Measurements from ENCODE around the gene MAEA. TPM values are rescaled to one million over a fixed set of nuclear protein-coding genes. Genes with fewer than 3 reads are reported as not detected.

MAEA gene
- total and polyA plus RNA-seq, 4 donors: 20.9 to 33.9 (median 29.8) TPM

DNA sequence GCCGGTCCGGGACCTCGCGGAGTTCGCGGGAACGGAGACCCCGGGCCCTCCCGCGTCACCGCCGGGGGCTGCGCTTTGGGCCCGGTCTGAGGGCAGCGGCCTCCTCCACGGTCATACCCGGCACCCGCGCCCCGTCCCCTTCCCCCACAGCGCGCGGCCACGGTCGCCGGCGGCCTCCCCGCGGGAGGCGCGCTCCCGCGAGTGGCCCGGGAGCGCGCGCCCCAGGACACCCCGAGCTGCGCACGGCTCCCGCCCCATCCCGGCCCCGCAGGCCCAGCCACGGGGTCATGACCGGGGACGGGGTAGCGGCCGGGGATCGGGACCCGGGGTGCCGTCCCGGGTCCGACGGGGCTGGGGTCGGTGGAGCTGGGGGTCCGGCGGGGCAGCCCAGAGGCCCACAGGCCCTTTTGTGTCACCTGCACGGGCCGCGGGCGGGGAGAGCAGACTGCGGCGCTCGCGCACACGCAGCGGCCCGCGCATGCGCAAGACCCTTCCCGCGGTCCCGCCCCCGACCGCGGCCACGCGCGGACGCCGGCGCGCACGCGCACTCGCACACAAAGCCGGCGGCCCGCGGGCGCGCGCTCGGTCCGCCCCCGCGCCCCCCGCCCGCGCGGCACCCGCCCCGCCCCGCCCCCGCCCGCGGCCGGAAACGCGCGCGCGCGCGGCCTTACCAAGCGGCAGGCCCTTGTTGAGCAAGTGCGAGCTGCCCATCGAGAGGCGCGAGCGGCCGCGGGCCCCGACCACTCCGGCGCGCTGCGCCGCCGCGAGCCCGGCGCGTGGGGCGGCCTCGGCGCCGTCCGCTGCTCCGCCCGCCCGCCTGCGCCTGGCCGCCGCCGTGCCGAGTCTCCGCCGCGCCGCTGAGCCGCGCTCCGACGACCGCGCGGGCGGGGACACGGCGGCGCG is 41.2 kb upstream of the MAEA start, which contains the start of gene CTBP1 (continued):
- TF ChIP-seq EGR1 (IDR thresholded peaks at IDR 0.05; ENCODE audit: low read depth in 2 of 2): no peak

DNA sequence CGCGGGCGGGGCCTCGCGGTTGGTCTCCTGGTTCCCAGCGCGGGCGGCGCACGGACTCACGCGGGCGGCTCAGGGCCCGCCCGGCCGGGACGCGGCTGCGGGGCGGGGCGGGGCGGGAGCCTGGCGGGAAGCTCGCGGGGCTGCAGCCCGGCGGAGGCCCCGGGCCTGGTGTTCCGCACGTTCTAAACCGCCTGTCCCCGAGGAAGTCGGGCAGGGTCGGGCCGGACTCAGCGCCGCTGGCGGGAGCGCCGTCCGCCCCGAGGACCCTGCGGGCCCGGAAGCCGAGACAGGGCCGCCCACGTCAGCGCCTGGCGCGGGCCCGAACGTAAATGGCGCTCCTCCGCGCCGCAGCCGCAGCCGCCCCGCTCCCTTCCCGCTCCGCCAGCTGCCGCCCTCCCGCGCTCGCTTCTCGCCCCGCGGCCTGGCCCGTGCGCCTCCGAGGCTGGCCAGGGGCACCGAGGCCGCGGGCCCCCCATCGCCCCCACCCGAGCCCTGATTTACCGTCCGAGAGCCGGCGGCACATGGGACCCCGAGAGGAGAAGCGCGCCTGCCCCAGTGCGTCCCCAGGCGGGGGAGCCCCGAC is 40.5 kb upstream of the MAEA start:
- WGBS: under 1% methylated on average over 86 of the region's 86 CpGs
- Histone ChIP-seq H3K9me3 (ENCODE audit: control insufficient read depth in 4 of 4, low read length in 3 of 4) (peaks cover 0 to 7% (median 0%) of the 10 kb centered on the region in 4 donors), H3K27ac (ENCODE audit: low read depth in 1 of 2, low read length in 2 of 2) (peak overlapping the region; percentile 93 to 94), H3K4me3 (ENCODE audit: low read depth in 1 of 3, low read length in 3 of 3) (peak overlapping the region; percentile 64 to 71 (median 66)), H3K27me3 (ENCODE audit: control insufficient read depth in 4 of 4, insufficient read depth in 4 of 4, low read length in 3 of 4) (no peaks in the 10 kb centered on the region), H3K9ac (ENCODE audit: low read depth in 1 of 2, low read length in 2 of 2) (peak overlapping the region in 1 of 2 donors; percentile 79), H3K4me1 (ENCODE audit: control insufficient read depth in 4 of 4, insufficient read depth in 4 of 4, low read length in 3 of 4) (peaks cover 18 to 50% (median 41%) of the 10 kb centered on the region in 4 donors), H3K36me3 (ENCODE audit: control insufficient read depth in 4 of 4, insufficient read depth in 3 of 4, low read depth in 1 of 4, low read length in 3 of 4) (peaks cover 0 to 9% (median 2%) of the 10 kb centered on the region in 4 donors)
- TF ChIP-seq, protein P1, sequence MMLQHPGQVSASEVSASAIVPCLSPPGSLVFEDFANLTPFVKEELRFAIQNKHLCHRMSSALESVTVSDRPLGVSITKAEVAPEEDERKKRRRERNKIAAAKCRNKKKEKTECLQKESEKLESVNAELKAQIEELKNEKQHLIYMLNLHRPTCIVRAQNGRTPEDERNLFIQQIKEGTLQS (IDR thresholded peaks at IDR 0.05): no peak
- no peak for TF ChIP-seq FOXA1 (IDR thresholded peaks at IDR 0.05)
- TF ChIP-seq HNF4G (IDR thresholded peaks at IDR 0.05): no peak
- TF ChIP-seq CTCF (IDR thresholded peaks at IDR 0.05; ENCODE audit: low read depth, low read length, missing input control): no peak
- TF ChIP-seq YY1 (IDR thresholded peaks at IDR 0.05): no peak
- no peak for TF ChIP-seq GABPA (IDR thresholded peaks at IDR 0.05 in 1 of 2, conservative IDR thresholded peaks at IDR 0.05 in 1 of 2)
- TF ChIP-seq HNF4A (conservative IDR thresholded peaks at IDR 0.05): no peak
- TF ChIP-seq EGR1 (IDR thresholded peaks at IDR 0.05; ENCODE audit: low read depth in 2 of 2): no peak
- no peak for TF ChIP-seq RXRA (IDR thresholded peaks at IDR 0.05)
- no peak for TF ChIP-seq FOXA2 (IDR thresholded peaks at IDR 0.05)
- TF ChIP-seq TAF1 (conservative IDR thresholded peaks at IDR 0.05): no peak
- TF ChIP-seq, protein P2, sequence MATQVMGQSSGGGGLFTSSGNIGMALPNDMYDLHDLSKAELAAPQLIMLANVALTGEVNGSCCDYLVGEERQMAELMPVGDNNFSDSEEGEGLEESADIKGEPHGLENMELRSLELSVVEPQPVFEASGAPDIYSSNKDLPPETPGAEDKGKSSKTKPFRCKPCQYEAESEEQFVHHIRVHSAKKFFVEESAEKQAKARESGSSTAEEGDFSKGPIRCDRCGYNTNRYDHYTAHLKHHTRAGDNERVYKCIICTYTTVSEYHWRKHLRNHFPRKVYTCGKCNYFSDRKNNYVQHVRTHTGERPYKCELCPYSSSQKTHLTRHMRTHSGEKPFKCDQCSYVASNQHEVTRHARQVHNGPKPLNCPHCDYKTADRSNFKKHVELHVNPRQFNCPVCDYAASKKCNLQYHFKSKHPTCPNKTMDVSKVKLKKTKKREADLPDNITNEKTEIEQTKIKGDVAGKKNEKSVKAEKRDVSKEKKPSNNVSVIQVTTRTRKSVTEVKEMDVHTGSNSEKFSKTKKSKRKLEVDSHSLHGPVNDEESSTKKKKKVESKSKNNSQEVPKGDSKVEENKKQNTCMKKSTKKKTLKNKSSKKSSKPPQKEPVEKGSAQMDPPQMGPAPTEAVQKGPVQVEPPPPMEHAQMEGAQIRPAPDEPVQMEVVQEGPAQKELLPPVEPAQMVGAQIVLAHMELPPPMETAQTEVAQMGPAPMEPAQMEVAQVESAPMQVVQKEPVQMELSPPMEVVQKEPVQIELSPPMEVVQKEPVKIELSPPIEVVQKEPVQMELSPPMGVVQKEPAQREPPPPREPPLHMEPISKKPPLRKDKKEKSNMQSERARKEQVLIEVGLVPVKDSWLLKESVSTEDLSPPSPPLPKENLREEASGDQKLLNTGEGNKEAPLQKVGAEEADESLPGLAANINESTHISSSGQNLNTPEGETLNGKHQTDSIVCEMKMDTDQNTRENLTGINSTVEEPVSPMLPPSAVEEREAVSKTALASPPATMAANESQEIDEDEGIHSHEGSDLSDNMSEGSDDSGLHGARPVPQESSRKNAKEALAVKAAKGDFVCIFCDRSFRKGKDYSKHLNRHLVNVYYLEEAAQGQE (IDR thresholded peaks at IDR 0.05): no peak
- no peak for TF ChIP-seq NR2F2 (IDR thresholded peaks at IDR 0.05)
- no peak for TF ChIP-seq SP1 (IDR thresholded peaks at IDR 0.05)
- peak; percentile 86 for DNase-seq (ENCODE audit: low spot score)

All from liver (tissue), 9 donors.